HG02970 (cell line): ENCODE measurements around the gene SLC4A1AP.

Experiments
- ATAC-seq: cut with Tn5 transposase; IDR thresholded peaks from one replicate; pipeline ENCODE4 v1.9.1; 2021; ENCODE audit warnings: mild to moderate bottlenecking, moderate library complexity, moderate number of reproducible peaks; ENCODE audit not compliant: unreplicated experiment, low FRiP score

The SLC4A1AP gene

DNA sequence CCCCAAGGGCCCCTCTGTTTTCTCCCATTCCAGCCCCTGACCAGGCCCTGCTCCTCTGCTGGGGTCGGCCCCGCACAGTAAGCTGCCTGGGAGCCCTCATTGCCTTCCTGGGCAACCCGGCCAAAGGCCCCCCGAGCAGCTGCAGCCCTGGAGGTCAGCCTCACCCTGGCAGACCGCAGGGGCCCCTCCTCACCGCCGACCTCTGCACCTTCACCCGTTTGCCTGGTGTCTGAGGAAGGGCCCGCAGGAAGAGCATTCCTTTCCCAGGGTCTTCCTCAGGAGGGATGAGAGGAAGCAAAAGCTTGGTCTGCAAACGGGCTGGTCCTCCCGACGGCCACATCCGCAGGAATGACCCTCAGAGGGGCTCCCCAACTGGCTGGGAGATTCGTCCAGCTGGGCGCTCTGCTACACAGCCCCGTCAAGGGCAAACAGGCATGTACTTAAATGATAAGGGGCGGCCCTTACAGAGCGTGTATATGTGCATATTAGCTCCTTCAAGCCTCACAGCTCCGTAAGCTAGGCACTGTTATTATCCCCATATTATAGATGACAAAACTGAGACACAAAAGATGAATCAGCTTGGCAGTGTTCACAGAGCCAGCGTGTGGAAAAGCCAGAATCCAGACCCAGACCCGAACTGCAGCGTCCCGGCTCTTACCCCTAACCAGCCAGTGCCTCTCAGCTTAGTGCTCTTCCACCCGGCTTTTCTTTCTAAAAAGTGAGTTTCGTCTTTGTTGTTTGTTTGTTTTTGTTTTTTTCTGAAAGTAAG lies 52.8 kb downstream of the SLC4A1AP start:
- ATAC-seq: no peak

DNA sequence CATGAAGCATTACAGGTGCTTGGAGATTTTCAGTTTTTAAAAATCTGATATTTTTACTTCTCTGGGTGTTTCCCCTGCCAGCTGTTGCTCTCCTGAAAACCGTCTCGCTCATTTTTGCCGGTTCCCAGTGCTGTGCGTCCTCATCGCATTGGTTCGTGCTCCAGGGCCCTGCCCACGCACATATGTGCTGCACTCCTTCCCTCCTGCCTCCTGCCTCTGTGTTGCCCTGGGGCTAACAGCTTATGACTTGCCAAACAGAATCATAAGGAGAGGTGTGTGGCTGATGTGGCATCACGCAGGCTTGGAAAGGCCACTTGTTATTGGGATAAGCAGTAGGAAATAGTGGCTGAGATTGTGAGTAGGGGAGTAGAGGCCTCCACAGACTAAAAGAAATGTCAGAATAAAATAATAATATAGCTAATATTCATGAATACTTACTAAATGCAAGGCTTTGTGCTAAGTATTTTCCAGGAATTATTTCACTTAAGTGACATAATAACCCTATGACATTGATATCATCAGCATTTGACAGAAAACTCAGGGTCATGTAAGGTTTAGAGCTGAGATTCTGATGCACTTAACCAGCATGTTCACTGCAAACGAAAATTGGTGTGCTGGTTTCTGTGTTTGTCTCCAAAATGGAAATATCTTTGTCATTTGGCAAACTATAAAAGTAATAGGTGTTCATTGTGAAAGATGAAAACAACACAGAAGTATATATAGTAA lies 53.5 kb downstream of the SLC4A1AP start:
- no peak for ATAC-seq

DNA sequence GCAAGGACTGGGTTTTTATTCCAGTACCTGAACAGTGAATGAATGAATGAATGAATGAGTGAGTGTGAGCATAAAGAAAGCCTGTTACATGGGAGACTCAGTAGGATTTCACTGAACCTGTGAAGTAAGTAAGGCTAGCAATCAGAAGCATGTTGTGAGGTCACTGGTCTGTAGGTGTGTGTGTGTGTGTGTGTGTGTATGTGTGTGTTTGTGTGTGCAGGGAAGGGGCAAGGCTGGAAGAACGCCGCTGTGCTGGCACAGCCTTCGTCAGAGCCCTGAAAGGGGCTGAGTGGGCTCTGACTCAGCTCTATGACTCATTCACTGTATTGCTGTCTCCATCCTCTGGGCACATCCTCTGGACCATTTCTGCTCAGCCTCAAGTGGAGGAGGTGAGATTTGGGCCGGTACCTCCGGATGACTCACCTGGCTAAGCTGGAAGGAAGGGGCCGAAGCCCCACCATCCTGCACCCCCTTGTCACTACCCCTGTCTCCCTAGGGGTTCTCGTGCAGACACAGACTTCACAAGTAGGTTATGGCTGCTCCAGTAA lies 56.4 kb downstream of the SLC4A1AP start:
- ATAC-seq: no peak

DNA sequence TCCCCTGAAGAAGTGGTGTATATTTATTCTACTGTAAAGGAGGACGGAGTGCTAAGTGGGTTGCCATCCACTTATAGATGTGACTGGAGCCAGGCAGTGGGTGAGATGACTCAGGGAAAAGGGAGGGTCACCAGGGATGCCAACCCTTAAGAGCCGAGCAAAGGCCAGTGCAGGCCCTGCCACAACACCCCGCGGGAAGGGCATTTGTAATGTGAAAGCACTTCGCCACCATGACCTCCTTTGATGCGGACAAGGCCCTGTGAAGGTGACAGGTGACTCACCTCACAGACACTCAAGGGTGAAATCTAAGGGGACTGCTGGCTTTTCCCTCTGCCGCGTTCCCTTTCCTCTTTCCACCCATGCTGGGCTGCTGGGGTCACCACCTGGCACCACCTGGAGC lies 57.6 kb downstream of the SLC4A1AP start:
- no peak for ATAC-seq

DNA sequence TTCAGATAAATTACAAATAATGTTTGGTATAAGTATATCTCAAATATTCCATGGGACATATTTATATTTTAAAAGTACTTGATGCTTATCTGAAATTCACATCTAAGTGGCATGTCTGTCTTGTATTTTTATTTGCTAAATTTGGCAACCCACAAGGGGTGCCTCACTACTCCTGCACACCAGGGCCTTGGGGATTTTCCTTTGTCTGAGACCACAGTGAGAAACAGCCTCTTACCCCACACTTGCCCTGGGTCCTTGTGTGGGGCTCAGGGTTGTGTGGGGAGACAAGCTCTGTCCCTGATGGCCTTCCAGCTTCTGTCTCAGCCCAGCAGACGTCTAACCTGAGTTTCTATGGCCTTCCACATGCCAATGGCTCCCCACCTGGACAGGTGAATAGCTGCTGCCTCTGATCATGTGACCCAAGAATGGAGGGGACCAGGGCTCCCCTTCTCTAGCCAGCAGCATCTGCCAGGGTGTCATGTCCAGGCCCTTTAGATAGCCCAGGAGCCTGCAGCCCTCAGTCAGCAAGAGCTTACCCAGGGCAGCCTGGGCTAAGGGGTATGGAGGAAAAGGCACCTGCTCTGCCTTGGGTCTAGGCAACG lies 58.3 kb downstream of the SLC4A1AP start:
- ATAC-seq: no peak

DNA sequence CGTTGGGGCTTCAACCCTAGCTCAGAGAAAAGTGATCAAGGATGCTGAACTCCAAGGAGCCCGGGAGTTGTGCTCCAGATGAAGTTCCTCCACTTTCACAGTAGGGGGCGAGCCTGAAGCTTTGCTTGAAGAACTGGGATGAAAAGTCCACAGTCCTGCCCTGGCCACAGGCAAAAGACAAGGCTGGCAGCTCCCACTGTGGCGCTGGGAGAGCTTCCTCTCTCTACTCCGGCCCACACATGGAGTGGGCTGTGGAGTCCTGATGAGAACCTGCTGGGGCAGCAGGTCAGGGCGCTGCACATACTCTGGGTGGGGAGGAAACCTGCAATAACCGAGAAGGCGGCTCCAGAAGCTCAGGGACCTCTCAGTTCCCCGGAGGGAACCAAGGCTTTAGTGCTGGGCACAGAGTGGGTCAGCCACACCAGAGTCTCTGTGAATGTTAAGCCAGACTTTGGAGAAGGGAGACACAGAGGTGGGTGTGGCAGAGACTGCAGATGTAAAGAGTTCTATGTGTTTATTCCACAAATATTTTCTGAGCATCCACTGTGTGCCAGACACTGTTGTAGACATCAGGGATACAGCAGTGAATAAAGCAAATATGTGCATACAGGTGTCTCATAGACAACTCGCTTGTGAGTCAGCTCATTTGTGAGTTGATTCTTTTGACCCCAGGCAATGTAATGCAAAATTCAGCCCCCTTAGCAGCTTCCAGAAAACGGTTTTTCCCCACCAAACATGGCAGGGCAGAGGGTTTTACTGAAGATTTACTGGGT lies 59.9 kb downstream of the SLC4A1AP start:
- ATAC-seq: no peak

DNA sequence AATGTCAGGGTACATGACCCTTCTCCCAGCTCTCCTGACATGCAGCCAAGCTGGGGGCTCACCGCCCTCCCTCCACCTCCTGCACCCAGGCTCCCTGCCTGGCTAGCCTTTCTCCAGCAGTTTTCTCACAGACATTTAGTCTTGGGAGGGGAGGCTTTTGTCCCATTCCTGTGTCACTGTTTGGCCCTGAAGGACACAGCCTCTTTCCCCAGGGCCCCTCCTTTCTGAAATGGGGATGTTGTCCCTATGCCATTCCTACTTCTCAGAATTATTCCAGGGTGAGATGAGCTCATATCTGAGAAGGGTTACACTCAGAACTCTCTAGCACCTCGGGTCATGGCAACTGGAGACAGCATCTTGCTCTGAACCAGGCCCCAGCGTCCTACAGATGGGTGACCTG lies 60.5 kb downstream of the SLC4A1AP start:
- ATAC-seq: no peak

DNA sequence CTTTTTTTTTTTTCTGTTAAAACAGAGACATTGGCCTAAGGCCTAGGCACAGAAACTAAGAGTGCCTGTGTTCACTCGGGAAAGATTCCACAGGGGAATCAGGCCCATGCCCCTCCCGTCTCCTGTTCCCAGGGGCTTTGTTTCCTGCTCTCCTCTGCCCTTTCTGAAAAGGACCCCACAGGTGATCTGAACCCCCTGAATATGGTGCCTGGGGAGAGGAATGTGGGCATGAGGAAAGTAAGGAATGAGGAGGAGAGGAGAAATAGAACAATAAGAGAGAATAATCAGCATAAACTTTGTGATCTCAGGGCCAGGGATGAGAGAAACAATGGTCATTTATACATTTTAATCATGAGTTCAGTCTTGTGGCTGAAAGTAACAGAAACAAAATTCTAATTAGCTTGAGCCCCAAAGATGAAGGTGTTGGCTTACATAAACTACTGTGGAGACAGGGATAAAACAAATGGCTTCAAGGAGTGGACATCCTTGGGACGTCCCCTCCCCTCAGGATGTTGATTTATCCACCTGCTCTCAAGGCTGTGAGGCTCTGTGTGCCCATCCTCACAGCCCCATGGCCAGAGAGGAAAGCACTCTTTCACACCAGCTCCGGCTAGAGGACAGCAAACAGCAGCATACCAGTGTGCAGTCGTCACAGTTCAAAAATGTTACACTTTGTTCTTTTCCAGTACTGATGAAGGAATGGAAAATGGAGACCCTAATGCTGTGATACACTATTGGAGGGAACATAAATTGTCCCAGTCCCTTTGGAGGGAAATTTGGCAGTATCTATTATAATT lies 61.4 kb downstream of the SLC4A1AP start:
- ATAC-seq: no peak

DNA sequence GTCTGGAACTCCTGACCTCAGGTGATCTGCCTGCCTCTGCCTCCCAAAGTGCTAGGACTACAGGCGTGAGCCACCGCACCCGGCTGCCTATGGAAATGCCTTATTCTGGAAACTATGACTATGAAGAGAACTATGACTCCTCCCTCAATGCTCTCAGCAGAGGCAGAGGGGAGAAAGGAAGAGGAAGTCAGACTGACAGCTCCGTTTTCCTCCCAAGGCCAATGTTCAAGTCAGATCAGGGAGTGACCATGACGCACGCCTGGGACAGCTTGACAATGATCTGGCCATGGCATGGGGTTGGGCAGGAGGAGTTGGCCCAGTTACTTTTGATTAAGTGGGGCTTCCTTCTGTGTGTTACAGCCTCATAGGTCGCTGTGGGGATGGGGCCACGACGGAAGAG lies 63.6 kb downstream of the SLC4A1AP start:
- no peak for ATAC-seq

DNA sequence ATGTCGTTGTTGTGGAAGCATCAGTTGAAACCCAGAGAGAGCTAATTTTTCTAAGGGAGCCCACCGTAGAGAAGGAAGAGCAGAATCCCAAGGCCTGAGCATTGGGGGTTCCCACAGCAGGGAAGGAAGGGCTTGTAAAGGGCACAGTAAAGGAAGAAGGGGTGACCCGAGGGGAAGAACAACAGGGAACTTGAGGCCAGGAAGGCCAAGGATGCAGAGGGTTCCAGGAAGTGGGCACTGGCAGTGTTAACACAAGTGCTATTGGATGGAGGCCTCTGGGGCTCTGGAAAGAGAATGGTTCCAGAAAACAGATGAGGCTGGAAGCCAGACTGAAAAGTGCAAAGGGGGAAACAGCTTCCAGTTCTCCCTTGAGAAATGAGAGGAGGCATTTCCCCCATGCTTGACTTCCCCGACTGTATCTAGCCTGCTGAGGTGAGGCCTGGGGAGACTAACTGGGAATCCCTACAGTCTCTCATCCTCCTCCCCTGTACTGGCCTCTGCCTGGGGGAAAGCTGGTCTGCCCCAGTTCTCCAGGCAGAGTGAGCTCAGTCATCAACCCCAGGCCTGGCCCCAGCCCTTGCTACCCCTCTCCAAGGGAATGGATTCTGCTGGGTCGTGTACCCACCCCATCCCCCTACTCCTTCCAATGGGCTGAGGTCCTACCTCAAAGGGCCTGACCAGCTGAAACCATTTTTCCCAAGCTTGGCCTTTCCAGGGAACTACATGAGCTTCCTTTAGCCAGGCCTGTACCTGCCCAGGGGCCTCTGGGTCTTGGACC lies 64.6 kb downstream of the SLC4A1AP start:
- ATAC-seq: no peak

DNA sequence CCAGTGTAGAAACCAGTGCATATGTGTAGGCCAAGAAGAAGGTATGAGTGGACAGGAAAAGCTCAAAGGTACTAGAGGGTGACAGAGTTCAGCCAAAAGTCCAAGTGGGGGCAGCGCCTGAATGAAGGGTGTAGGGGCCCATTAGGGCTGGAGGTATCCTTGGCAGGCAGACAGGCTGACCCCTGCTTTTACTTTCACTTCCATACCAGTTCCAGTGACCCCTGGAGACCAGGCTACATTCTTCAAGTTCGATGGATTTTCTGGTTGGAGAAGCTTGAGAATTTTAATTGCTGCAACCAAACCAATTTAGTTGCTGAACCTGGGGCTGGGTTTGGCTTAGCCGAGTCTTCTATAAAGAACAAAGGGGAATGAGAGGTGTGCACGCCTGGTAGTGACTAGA lies 65.5 kb downstream of the SLC4A1AP start:
- ATAC-seq: no peak

DNA sequence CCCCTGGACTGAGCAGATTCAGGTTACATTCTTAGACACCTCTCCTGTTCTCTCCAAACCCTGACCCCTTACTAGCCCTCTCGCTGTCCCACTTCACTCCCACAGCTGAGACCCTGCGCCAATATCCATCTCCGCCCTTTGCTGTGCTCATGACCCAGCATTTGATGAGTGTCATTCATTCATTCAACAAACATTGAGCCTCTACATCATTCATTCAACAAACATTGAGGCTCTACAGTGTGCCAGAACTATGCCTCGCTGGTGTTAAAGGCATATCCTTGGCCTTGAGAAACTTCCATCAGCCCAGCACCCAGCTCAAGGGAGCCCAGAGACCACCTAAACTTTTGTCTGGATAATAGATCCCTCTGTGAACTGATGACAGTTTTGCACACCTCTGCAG lies 65.9 kb downstream of the SLC4A1AP start:
- no peak for ATAC-seq

DNA sequence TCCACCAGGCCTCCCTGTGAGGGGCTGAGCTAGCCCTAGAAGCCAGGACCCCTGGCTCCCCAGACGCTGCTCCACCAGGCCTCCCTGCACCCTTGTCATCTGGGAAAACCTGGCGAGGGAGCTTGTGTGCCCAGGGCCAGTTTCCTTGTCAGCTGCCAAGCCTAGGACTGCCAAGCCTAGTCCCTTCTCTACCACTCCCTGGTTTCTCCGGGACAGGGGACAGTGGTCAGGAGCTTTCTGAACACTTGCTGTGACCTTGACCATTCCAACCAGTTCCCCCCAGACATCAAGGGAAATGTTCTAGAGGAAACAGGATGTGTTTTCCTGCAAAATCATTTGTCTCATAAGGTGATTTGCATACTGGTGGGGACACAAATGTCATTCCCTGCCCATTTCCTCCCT lies 66.6 kb downstream of the SLC4A1AP start:
- ATAC-seq: no peak

DNA sequence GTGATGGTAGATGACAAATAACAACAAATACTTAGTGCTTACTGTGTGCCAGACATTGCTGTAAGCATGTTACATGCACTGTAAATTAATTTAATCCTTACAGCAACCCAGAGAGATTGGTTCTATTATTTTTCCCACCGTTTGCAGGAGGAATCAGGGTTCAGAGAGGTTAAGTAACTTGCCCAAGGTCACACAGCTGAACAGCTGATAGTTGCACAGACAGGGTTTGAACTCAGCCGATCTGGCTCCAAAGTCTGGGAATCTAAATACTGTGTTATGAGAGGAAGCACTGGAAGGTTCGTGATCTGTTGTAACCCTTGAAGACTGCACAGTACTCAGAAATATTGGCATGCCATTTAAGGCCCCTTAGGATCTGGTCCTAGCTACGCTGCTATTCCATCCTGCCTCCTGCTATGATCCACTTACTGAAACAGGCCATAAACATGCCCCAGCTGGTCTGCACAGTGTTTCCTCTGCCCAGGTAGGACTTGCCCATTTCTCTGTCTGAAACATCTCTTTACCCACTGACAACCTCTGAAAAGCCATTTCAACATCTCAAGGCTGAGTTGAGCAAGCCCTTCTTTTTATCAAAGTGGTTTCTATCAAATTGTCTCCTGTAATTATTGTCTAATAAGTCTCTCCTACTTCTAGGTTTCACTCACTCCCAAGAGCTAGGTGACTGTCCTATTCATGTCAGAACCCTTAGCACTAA lies 67.4 kb downstream of the SLC4A1AP start:
- ATAC-seq: no peak

DNA sequence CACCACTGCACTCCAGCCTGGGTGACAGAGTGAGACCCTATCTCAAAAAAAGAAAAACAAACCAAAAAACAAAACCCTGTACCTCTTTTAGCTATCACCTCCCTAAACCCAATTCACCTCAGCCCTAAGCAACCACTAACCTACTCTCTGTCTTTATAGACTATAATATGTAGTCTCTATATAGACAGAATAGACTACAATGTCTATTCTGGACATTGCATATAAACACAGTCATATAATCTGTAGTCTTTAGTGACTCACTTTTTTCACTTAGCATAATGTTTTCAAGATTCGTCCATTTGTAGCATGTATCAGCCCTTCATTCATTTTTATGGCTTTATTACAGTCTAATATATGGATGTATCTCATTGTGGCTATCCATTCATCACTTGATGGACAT lies 70.6 kb downstream of the SLC4A1AP start:
- no peak for ATAC-seq

DNA sequence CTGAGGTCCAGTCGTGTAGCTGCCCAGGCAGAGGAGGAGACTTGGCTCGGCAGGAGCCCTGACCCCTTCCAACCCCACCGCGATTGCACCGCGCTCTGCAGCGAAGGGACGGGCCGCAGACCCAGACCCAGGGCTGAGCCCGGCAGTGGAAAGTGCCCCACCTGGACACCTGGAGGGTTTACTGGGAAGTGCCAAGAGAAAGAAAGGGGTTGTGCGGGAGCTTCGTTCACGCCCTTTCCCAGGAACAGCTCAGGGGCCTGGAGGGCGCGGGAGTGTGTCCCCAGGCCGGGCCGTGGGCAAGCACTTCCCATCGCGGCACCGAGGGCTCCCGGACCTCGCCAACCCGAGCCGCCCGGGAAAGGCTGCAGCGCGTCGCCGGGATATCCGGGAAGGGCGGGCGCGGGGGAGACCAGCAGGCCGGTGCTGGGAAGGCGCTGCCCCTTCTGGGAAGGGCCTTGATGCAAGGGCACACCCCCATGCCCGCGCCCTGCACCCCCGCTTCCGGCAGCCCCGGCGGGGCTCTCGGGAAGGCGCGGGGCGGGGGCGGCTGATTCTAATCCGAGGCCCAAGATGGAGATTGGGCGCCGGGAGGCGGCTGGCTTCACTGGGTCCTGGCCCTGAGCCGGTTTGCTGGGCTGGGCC lies 71.7 kb downstream of the SLC4A1AP start:
- no peak for ATAC-seq

DNA sequence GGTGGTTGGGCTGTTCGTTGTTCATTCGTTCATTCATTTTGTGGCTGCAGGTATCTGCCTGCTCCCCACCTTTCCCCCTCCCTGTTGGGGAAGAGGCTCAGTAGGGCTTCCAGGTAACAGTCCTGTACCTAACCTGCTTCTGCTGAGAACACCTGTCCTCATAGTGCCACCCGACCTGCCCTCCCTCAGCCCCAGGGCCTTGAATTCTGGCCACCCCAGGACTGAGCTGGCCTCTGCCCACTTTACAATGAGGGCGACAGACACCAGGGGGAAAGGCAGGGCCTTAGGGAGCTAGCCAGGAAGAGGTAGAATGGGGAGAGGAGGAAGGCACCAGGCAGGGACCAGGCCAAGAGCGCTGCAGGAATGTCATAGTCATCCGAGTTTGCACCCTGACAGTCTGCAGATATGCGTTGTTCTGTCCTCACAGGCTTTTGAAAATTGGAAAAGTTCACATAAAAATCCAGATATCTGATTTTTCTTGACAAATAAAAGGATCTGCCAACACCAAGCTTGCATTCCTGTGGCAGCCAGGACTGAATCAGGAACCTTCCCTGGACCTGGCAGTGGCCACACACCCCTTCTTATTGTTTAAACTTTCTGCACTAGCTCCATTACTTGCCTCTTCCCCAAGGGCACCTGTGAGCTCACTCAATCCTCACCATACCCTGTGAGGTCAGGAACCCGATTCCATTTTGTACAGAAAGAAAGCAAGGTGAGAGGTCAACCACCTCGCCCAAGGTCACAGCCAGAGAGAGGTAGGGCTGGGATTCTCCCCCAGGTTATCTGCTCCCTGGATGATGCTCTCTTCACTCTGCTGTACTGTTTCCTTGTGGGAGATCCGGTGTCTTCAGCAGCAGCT lies 72.6 kb downstream of the SLC4A1AP start:
- no peak for ATAC-seq
